ENCODE data around the gene RNF223. TPM values are rescaled to one million over a fixed set of nuclear protein-coding genes. Genes with fewer than 3 reads are reported as not detected.

RNF223 gene
- total RNA-seq, 1 experiment from 2014 or later = not detected

GRCh38 chr1:1120096-1120495, 46.0 kb upstream of the RNF223 start:
- H3K27ac Mint-ChIP-seq = no peak overlapping the region
- no peak overlapping the region for H3K4me3 Mint-ChIP-seq
- ChIA-PET POLR2A (no interaction called here), CTCF (interaction anchor here (2.7 kb wide), 1 partner anchor 117 kb away, joined by 9 read pairs; no protein-coding TSS in a partner anchor)
- TF ChIP-seq ZBTB21 (CRISPR knock-in tag; IDR thresholded peaks at IDR 0.05; ENCODE audit: borderline replicate concordance) (no peak), GRHL2 (CRISPR knock-in tag; IDR thresholded peaks at IDR 0.05; ENCODE audit: insufficient replicate concordance, severe bottlenecking) (no peak), ZNF121 (CRISPR knock-in tag; IDR thresholded peaks at IDR 0.05) (no peak), GTF2I (CRISPR knock-in tag; conservative IDR thresholded peaks at IDR 0.05) (no peak), ZNF532 (CRISPR knock-in tag; IDR thresholded peaks at IDR 0.05; ENCODE audit: borderline replicate concordance) (no peak), TEAD4 (CRISPR knock-in tag; IDR thresholded peaks at IDR 0.05) (no peak), EMX1 (CRISPR knock-in tag; IDR thresholded peaks at IDR 0.05) (no peak), RORB (CRISPR knock-in tag; IDR thresholded peaks at IDR 0.05) (no peak), PREB (CRISPR knock-in tag; IDR thresholded peaks at IDR 0.05; ENCODE audit: borderline replicate concordance) (no peak), ZNF512 (CRISPR knock-in tag; IDR thresholded peaks at IDR 0.05; ENCODE audit: borderline replicate concordance) (no peak), ATF6 (CRISPR knock-in tag; IDR thresholded peaks at IDR 0.05) (no peak), FOXJ3 (CRISPR knock-in tag; IDR thresholded peaks at IDR 0.05; ENCODE audit: borderline replicate concordance) (no peak), FOXP1 (CRISPR knock-in tag; IDR thresholded peaks at IDR 0.05; ENCODE audit: borderline replicate concordance) (no peak), CBFB (CRISPR knock-in tag; IDR thresholded peaks at IDR 0.05; ENCODE audit: low read depth) (no peak), CDX4 (CRISPR knock-in tag; IDR thresholded peaks at IDR 0.05; ENCODE audit: borderline replicate concordance) (no peak), ESRRA (CRISPR knock-in tag; IDR thresholded peaks at IDR 0.05; ENCODE audit: borderline replicate concordance) (no peak), ATF1 (CRISPR knock-in tag; IDR thresholded peaks at IDR 0.05) (no peak)
- peaks cover 9% of the 10 kb centered on the region for H3K9me3 Mint-ChIP-seq
- H3K4me1 Mint-ChIP-seq = peaks cover under 1% of the 10 kb centered on the region; the same call in 1 of the 2 replicates
- DNase-seq (ENCODE audit: low spot score) (peak; percentile 10), ATAC-seq (no peak)
- no peaks in the 10 kb centered on the region for H3K36me3 Mint-ChIP-seq
- peaks cover 29% of the 10 kb centered on the region for H3K27me3 Mint-ChIP-seq (ENCODE audit: low read depth)
